HUDEP-2 (cell line): ENCODE measurements around the gene GPR15LG.
"Not testable (repeated sequence)": the region's sequence is repeated elsewhere in the genome, so short reads cannot be mapped to it uniquely, and the experiment has no call there.

Source experiments
- DNase-seq, 76 experiments: peaks; one replicate each; lab custom pipeline; 2025; ENCODE audit not compliant: unreplicated experiment in 76 of 76; lab: John Stamatoyannopoulos, UW

Gene GPR15LG

DNA sequence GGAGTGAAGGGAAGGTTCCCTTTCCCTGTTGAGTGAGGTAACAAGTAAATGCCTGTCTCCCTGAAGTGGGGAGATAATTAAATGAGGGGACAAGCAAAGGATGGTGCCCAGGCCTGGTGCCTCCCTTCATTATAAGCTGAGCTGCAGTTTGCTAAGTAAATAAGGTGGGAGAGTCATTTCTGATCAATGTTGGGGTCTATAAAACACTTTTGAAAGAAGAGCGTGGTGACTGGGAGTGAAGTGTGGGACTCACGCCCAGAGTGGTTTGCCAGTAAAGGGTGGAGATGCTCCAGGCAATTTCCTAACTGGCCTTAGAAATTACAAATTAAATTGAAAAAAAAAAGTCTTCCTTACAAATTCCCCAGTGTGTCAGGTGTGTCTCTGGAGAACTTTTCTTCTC, 9.6 kb upstream of the GPR15LG start:
- DNase-seq: no peak

- DNase-seq: no peak
These were observed 9.2 kb upstream of the GPR15LG start for GRCh38 chr10:84164442-84164841.

- no peak for DNase-seq
These were observed 6.8 kb upstream of the GPR15LG start for GRCh38 chr10:84166620-84167288.

GRCh38 chr10:84167289-84167653, 6.3 kb upstream of the GPR15LG start:
- not testable (repeated sequence) for DNase-seq

DNA sequence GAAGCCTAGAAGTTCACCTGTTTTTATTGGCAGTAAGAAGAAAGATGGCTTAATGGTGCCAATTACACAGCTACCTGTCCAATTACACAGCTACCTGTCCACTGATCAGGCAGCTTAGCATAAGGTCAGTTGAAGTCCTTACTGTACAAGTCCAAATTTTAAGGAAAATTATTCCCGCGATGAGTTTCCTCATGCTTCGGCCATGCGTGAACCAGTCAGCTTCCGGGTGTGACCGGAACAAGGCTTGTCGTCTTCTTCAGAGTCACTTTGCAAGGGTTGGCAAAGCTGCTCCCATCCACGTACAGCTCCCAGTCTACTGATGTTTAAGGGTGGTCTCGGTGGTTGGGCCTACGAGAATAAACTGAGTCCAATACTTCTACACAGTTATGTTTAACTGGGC, 5.2 kb upstream of the GPR15LG start:
- DNase-seq: not testable (repeated sequence)

GRCh38 chr10:84171237-84171636, 2.4 kb upstream of the GPR15LG start:
- DNase-seq: not testable (repeated sequence)

GRCh38 chr10:84171700-84172466, 1.7 kb upstream of the GPR15LG start:
- not testable (repeated sequence) for DNase-seq

GRCh38 chr10:84172467-84173356, 889 bp upstream of the GPR15LG start:
- DNase-seq: no peak

- no peak for DNase-seq
These were observed 1.8 kb downstream of the GPR15LG start for GRCh38 chr10:84175436-84175835.

GRCh38 chr10:84176351-84176750, 2.8 kb downstream of the GPR15LG start:
- no peak for DNase-seq

DNA sequence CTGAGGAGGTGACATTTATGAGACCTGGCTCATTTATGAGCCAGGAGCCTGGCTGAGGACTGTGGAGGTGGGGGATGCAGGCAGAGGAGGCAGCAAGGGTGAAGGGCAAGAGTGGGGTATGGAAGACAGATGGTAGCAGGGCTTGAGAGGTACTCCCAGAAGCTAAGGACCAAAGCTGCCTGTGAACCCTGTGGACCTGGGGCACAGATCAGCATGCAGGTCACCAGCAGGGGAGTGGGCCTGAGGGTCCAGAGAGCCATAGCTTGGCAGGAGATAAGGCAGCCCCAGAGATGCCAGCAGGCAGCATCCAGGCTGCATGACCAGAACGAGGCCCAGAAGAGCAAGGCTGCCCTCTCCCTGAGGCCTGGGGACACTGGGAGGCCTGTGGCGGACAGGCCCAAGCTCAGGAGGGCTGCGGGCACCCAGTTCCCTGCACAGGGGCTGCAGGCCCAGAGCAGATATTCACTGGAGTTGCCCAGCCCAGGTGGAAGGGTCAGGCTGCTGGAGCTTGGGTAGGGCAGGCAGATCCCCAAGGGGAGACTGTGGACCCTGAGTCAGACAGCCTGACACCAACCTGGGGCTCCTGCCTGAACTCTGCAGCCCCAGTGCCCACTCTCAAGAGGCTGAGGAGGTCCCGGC, 3.4 kb downstream of the GPR15LG start:
- no peak for DNase-seq

GRCh38 chr10:84177541-84178141, 4.0 kb downstream of the GPR15LG start:
- no peak for DNase-seq

DNA sequence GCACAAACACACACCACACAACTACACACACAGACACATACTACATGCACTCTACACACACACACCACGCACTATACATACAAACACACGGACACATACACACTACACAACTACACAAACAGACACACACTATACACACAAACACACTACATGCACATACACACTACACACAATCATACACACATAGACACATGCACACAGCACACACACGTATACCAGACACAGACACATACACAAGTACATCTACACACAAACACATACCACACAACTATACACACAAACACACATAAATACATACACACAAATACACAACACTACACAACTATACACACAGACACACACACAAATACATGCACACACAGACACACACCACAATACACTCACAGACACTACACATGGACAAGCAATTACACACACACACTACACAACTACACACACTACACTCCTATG, 4.6 kb downstream of the GPR15LG start:
- DNase-seq: no peak

DNA sequence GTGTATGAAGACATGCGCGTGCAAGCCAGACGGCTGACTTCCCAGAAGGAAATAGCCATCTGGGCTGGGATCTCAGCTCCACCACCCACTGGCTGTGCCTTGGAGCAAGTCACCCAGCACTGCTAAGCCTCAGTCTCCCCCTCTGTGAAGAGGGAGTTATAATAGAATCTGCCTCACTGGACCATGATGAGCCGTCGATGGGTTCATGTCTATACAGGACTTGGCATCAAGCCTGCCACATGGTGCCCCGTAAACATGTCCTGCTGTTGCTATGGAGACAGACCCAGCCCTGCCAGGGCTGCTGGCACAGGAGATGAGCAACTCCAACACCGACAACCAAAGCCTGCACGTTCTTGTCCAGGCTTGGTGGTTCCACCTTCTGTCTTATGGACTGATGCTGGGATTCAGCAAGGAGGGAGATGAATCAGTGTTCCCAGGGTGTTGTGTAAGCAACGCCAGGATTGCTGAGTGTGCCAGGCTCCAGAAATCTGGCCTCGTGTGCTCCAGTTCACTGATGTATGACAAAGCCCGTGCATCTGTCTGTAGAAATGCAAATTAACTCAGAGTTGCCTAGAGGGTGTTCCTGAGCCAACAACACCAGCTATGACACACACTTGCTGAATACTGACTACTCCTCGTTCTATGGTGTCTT, 5.6 kb downstream of the GPR15LG start:
- DNase-seq: no peak

DNA sequence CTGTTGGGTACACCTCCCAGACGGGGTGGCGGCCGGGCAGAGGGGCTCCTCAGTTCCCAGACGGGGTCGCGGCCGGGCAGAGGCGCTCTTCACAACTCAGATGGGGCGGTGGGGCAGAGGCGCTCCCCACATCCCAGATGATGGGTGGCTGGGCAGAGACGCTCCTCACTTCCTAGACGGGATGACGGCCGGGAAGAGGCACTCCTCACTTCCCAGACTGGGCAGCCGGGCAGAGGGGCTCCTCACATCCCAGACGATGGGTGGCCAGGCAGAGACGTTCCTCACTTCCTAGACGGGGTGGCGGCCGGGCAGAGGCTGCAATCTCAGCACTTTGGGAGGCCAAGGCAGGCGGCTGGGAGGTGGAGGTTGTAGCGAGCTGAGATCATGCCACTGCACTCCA, 6.8 kb downstream of the GPR15LG start:
- DNase-seq: not testable (repeated sequence)

DNA sequence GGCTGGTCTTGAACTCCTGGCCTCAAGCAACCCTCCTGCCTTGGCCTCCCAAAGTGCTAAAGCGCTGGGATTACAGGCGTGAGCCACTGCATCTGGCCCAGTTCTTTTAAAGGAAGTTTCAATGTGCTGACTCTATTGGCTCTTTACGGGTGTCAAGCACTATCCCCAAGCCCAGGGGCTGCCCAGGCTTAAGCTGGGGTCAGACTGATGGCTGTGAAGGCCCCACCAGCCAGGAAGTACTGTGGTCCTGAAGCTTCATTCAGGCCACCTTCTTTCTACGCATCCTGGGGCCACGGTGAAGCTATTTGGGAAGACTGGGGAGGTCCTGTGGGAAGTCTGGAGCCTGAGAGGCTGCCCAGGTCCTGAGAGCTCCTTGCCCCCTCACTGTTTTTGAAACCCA, 8.0 kb downstream of the GPR15LG start:
- no peak for DNase-seq

DNA sequence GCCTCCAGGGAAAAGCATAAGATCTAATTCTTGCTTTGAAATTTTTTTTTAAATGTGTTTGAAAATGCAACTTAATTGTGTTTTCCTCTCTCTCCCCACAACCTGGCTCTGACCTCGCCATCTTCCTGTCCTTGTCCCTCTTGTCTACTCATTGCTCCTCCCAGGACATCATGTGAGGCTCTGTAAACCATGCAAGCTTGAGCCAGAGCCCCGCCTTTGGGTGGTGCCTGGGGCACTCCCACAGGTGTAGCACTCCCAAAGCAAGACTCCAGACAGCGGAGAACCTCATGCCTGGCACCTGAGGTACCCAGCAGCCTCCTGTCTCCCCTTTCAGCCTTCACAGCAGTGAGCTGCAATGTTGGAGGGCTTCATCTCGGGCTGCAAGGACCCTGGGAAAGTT, 10.9 kb downstream of the GPR15LG start:
- DNase-seq: peak in 4 of 76 experiments; percentile 15 to 16 (median 16)

DNA sequence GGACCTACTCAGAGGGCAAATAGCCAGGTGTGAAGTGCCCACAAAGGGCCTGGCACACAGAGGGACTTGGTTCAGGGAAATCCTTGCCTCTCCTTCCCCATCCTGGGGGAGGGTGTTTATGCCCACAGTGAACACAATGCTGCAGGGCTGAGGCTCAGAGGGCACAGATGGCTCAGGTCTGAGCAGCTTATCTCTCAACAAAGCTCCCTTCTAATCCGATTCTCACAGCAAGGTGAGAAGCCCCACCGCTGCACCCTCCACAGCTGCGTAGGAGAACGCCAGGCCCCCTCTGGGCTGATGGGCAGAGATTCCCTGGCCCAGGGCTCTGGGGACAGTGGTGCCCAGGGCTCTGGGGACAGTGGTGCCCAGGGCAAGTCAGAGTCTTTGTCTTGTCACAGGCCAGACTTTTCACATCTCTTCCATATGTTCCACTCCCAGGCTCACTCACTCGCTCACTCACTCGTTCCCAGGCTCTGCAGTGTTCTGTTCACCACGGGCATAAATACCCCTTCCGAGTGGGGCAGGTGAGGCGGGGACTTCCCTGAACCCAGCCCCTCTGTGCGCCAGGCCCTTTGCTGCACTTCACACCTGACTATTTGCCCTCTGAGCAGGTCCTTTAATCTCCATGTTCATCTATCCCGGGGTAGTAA, 12.1 kb downstream of the GPR15LG start:
- DNase-seq: no peak

GRCh38 chr10:84188815-84189214, 15.2 kb downstream of the GPR15LG start:
- DNase-seq: peak in 52 of 76 experiments; percentile 7 to 76 (median 40)
